ENCODE results near the gene MRPL4. TPM values are rescaled to one million over a fixed set of nuclear protein-coding genes. Genes with fewer than 3 reads are reported as not detected.

The MRPL4 gene
- total and polyA plus RNA-seq, 2 of the 13 experiments (the other 11 are each of a cell fraction or from before 2014, with no cell fraction given): 40.6 to 42.5 TPM

GRCh38 chr19:10251792-10252694, at the start of gene MRPL4 (continued):
- TF ChIP-seq IKZF4 (CRISPR knock-in tag; IDR thresholded peaks at IDR 0.05; ENCODE audit: borderline replicate concordance, low read depth, not compliant biosample characterization) (peak; percentile 87), FOXO4 (CRISPR knock-in tag; conservative IDR thresholded peaks at IDR 0.05) (peak; percentile 100), ZNF280B (CRISPR knock-in tag; IDR thresholded peaks at IDR 0.05; ENCODE audit: borderline replicate concordance) (0 out of 2 replicates have a peak, but pooled peaks have one; percentile 45), ZNF790 (CRISPR knock-in tag; IDR thresholded peaks at IDR 0.05; ENCODE audit: borderline replicate concordance) (peak; percentile 58; the same call in 1 of the 2 replicates), RXRB (CRISPR knock-in tag; IDR thresholded peaks at IDR 0.05; ENCODE audit: borderline replicate concordance) (peak; percentile 92), NCOR1 (IDR thresholded peaks at IDR 0.05; ENCODE audit: borderline replicate concordance, low read length) (peak; percentile 34; the same call in 1 of the 2 replicates), ZBTB1 (CRISPR knock-in tag; IDR thresholded peaks at IDR 0.05; ENCODE audit: borderline replicate concordance) (no peak), E2F5 (CRISPR knock-in tag; conservative IDR thresholded peaks at IDR 0.05) (peak; percentile 76; the same call in 1 of the 2 replicates), ZNF446 (CRISPR knock-in tag; IDR thresholded peaks at IDR 0.05) (0 out of 2 replicates have a peak, but pooled peaks have one; percentile 40), RARA (CRISPR knock-in tag; IDR thresholded peaks at IDR 0.05) (peak; percentile 91), ZNF784 (CRISPR knock-in tag; IDR thresholded peaks at IDR 0.05; ENCODE audit: borderline replicate concordance) (peak; percentile 91), PHF21A (CRISPR knock-in tag; IDR thresholded peaks at IDR 0.05) (peak; percentile 68; the same call in 1 of the 2 replicates), MBD4 (IDR thresholded peaks at IDR 0.05; ENCODE audit: borderline replicate concordance, low read length) (no peak), MAZ (IDR thresholded peaks at IDR 0.05; ENCODE audit: borderline replicate concordance, low read depth, low read length) (0 out of 2 replicates have a peak, but pooled peaks have one; percentile 26), MAZ (CRISPR knock-in tag; IDR thresholded peaks at IDR 0.05; ENCODE audit: low read depth) (peak; percentile 89), HNF4G (IDR thresholded peaks at IDR 0.05; ENCODE audit: borderline replicate concordance, low read depth, low read length) (peak; percentile 42; the same call in 1 of the 2 replicates), HNF4G (CRISPR knock-in tag; IDR thresholded peaks at IDR 0.05; ENCODE audit: borderline replicate concordance, low read depth) (no peak), KDM3A (CRISPR knock-in tag; IDR thresholded peaks at IDR 0.05; ENCODE audit: low read depth) (peak; percentile 93), HES4 (CRISPR knock-in tag; IDR thresholded peaks at IDR 0.05; ENCODE audit: borderline replicate concordance) (peak; percentile 87), ZIK1 (CRISPR knock-in tag; IDR thresholded peaks at IDR 0.05; ENCODE audit: borderline replicate concordance, low read depth) (peak; percentile 72; the same call in 1 of the 2 replicates)
- TF ChIP-seq, protein P1, sequence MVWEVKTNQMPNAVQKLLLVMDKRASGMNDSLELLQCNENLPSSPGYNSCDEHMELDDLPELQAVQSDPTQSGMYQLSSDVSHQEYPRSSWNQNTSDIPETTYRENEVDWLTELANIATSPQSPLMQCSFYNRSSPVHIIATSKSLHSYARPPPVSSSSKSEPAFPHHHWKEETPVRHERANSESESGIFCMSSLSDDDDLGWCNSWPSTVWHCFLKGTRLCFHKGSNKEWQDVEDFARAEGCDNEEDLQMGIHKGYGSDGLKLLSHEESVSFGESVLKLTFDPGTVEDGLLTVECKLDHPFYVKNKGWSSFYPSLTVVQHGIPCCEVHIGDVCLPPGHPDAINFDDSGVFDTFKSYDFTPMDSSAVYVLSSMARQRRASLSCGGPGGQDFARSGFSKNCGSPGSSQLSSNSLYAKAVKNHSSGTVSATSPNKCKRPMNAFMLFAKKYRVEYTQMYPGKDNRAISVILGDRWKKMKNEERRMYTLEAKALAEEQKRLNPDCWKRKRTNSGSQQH (CRISPR knock-in tag; IDR thresholded peaks at IDR 0.05; ENCODE audit: low read depth): peak; percentile 83

Data from HepG2 (cell line).